HG03039 (cell line): ENCODE data around the gene ZNRF1.
A peak's percentile ranks its signal among the peaks of the same experiment; 100 is the strongest.

ENCODE experiments used
- ATAC-seq: cut with Tn5 transposase; IDR thresholded peaks from one replicate; pipeline ENCODE4 v1.9.1; 2021; ENCODE audit warnings: mild to moderate bottlenecking, moderate library complexity; ENCODE audit not compliant: unreplicated experiment

The ZNRF1 gene

GRCh38 chr16:75095204-75095621 lies 96.4 kb downstream of the ZNRF1 start:
- no peak for ATAC-seq

GRCh38 chr16:75096656-75097055 lies 97.8 kb downstream of the ZNRF1 start:
- ATAC-seq, result no peak

- no peak for ATAC-seq
Measured at GRCh38 chr16:75097191-75097761, 98.5 kb downstream of the ZNRF1 start.

- ATAC-seq, result no peak
Measured at GRCh38 chr16:75097941-75098901, 99.4 kb downstream of the ZNRF1 start.

- no peak for ATAC-seq
Measured at GRCh38 chr16:75099075-75099667, 100.3 kb downstream of the ZNRF1 start.

- ATAC-seq, result no peak
Measured at GRCh38 chr16:75099738-75100602, 101.1 kb downstream of the ZNRF1 start.

GRCh38 chr16:75100603-75100990 lies 101.8 kb downstream of the ZNRF1 start:
- no peak for ATAC-seq

GRCh38 chr16:75101635-75102034 lies 102.8 kb downstream of the ZNRF1 start:
- no peak for ATAC-seq

- no peak for ATAC-seq
Measured at GRCh38 chr16:75102595-75102994, 103.8 kb downstream of the ZNRF1 start.

- no peak for ATAC-seq
Measured at GRCh38 chr16:75103994-75104393, 105.2 kb downstream of the ZNRF1 start.

- no peak for ATAC-seq
Measured at GRCh38 chr16:75104836-75105235, 106.0 kb downstream of the ZNRF1 start.

- no peak for ATAC-seq
Measured at GRCh38 chr16:75105306-75106061, 106.7 kb downstream of the ZNRF1 start.

- ATAC-seq, result no peak
Measured at GRCh38 chr16:75106351-75107274, 107.8 kb downstream of the ZNRF1 start.

GRCh38 chr16:75107505-75107904 lies 108.7 kb downstream of the ZNRF1 start:
- no peak for ATAC-seq

- no peak for ATAC-seq
Measured at GRCh38 chr16:75108792-75109731, 110.2 kb downstream of the ZNRF1 start.

- no peak for ATAC-seq
Measured at GRCh38 chr16:75109732-75110243, 111.0 kb downstream of the ZNRF1 start.

- ATAC-seq, result peak; percentile 74
Measured at GRCh38 chr16:75110637-75111513, 112.1 kb downstream of the ZNRF1 start.
